ENCODE measurements around the gene SYNJ2.

The SYNJ2 gene

GRCh38 chr6:158095671-158096070 is 114.0 kb downstream of the SYNJ2 start:
- Histone ChIP-seq H3K9me3 (ENCODE audit: low read length) (no peaks in the 10 kb centered on the region), H3K4me1 (ENCODE audit: insufficient read depth, low read length, severe bottlenecking) (no peaks in the 10 kb centered on the region), H3K4me2 (ENCODE audit: low read length) (no peak overlapping the region), H3K9ac (ENCODE audit: low read length) (no peak overlapping the region), H3K9me2 (ENCODE audit: low read depth, low read length) (no peaks in the 10 kb centered on the region), H3K36me3 (ENCODE audit: insufficient read depth, low read length) (no peaks in the 10 kb centered on the region), H4K20me1 (ENCODE audit: insufficient read depth, low read length) (no peaks in the 10 kb centered on the region), H3K27ac (ENCODE audit: low read depth, low read length, poor library complexity, severe bottlenecking) (no peak overlapping the region), H2AFZ (ENCODE audit: low read length) (no peak overlapping the region), H3K4me3 (ENCODE audit: low read depth, low read length, poor library complexity, severe bottlenecking) (no peak overlapping the region), H3K27me3 (ENCODE audit: insufficient read depth, low read length) (no peaks in the 10 kb centered on the region; the same call in 1 of the 2 replicates), H3K79me2 (ENCODE audit: insufficient read depth, low read length) (no peaks in the 10 kb centered on the region), H3F3A (ENCODE audit: insufficient read depth, low read length) (no peaks in the 10 kb centered on the region)
- TF ChIP-seq, protein P1, sequence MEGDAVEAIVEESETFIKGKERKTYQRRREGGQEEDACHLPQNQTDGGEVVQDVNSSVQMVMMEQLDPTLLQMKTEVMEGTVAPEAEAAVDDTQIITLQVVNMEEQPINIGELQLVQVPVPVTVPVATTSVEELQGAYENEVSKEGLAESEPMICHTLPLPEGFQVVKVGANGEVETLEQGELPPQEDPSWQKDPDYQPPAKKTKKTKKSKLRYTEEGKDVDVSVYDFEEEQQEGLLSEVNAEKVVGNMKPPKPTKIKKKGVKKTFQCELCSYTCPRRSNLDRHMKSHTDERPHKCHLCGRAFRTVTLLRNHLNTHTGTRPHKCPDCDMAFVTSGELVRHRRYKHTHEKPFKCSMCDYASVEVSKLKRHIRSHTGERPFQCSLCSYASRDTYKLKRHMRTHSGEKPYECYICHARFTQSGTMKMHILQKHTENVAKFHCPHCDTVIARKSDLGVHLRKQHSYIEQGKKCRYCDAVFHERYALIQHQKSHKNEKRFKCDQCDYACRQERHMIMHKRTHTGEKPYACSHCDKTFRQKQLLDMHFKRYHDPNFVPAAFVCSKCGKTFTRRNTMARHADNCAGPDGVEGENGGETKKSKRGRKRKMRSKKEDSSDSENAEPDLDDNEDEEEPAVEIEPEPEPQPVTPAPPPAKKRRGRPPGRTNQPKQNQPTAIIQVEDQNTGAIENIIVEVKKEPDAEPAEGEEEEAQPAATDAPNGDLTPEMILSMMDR (IDR thresholded peaks at IDR 0.05; ENCODE audit: low read length), result no peak
- TF ChIP-seq EZH2 (IDR thresholded peaks at IDR 0.05; ENCODE audit: borderline replicate concordance, low read length), result no peak

DNA sequence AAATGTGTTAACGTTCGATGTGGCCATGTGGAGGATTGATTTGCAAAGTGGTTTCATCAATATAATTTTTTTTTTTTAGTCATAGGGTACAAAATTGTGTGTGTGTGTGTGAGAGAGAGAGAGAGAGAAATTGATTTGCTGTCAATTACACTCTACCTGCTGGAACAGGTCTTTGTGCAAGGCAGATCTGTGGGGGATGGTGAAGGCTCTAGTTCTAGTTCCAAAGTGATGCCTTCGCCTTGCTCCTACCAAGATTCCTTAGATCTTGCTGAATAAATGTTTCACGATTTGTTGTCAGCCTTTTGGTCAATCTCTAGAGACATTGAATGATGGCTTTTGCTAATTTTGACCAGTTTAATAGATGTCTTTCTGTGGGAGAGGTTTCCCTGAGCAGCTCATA is 121.6 kb downstream of the SYNJ2 start:
- H4K20me1 ChIP-seq (ENCODE audit: insufficient read depth, low read length), result no peaks in the 10 kb centered on the region
- no peaks in the 10 kb centered on the region for H3K4me1 ChIP-seq (ENCODE audit: insufficient read depth, low read length, severe bottlenecking)
- no peaks in the 10 kb centered on the region for H3K9me2 ChIP-seq (ENCODE audit: low read depth, low read length)
- H2AFZ ChIP-seq (ENCODE audit: low read length), result no peak overlapping the region
- TF ChIP-seq, protein P1 (IDR thresholded peaks at IDR 0.05; ENCODE audit: low read length), result no peak
- TF ChIP-seq EZH2 (IDR thresholded peaks at IDR 0.05; ENCODE audit: borderline replicate concordance, low read length), result no peak
- H3K9ac ChIP-seq (ENCODE audit: low read length), result no peak overlapping the region
- H3K9me3 ChIP-seq (ENCODE audit: low read length), result no peaks in the 10 kb centered on the region
- no peaks in the 10 kb centered on the region for H3K79me2 ChIP-seq (ENCODE audit: insufficient read depth, low read length)
- H3K4me2 ChIP-seq (ENCODE audit: low read length), result no peak overlapping the region
- H3K36me3 ChIP-seq (ENCODE audit: insufficient read depth, low read length), result no peaks in the 10 kb centered on the region
- no peaks in the 10 kb centered on the region for H3F3A ChIP-seq (ENCODE audit: insufficient read depth, low read length)
- H3K4me3 ChIP-seq (ENCODE audit: low read depth, low read length, poor library complexity, severe bottlenecking), result no peak overlapping the region
- no peak overlapping the region for H3K27ac ChIP-seq (ENCODE audit: low read depth, low read length, poor library complexity, severe bottlenecking)
- no peaks in the 10 kb centered on the region for H3K27me3 ChIP-seq (ENCODE audit: insufficient read depth, low read length)

DNA sequence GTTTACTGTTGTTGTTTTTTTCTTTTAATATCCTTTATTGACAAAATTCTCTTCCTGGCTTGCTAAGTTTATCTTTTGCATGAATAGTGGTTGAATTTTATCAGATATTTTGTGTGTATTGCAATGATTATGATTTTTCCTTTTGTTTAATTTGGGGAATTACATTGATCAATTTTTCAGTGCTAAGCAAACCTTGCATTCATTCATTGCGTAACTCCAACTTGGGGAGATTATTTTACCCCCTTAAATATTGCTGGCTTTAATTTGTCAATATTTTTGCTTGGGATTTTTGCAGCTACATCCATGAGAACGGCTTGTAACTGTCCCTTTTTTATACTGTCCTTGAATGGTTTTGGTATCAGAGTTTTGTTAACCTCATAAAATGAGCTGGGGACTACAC is 123.0 kb downstream of the SYNJ2 start:
- Histone ChIP-seq H3K9me2 (ENCODE audit: low read depth, low read length) (no peaks in the 10 kb centered on the region), H3K27ac (ENCODE audit: low read depth, low read length, poor library complexity, severe bottlenecking) (no peak overlapping the region), H2AFZ (ENCODE audit: low read length) (no peak overlapping the region), H3K4me2 (ENCODE audit: low read length) (no peak overlapping the region), H3K4me1 (ENCODE audit: insufficient read depth, low read length, severe bottlenecking) (no peaks in the 10 kb centered on the region), H3K9me3 (ENCODE audit: low read length) (no peaks in the 10 kb centered on the region), H3K4me3 (ENCODE audit: low read depth, low read length, poor library complexity, severe bottlenecking) (no peak overlapping the region), H3K36me3 (ENCODE audit: insufficient read depth, low read length) (peaks cover 5% of the 10 kb centered on the region), H3K9ac (ENCODE audit: low read length) (no peak overlapping the region), H3K27me3 (ENCODE audit: insufficient read depth, low read length) (no peaks in the 10 kb centered on the region), H3F3A (ENCODE audit: insufficient read depth, low read length) (no peaks in the 10 kb centered on the region), H4K20me1 (ENCODE audit: insufficient read depth, low read length) (no peaks in the 10 kb centered on the region), H3K79me2 (ENCODE audit: insufficient read depth, low read length) (no peaks in the 10 kb centered on the region)
- no peak for TF ChIP-seq EZH2 (IDR thresholded peaks at IDR 0.05; ENCODE audit: borderline replicate concordance, low read length)
- TF ChIP-seq, protein P1 (IDR thresholded peaks at IDR 0.05; ENCODE audit: low read length), result no peak
